IgD-negative memory B cell (primary cell): ENCODE measurements around the gene HNRNPLL. TPM values are rescaled to one million over a fixed set of nuclear protein-coding genes. Genes with fewer than 3 reads are reported as not detected.
"Not testable (repeated sequence)": the region's sequence is repeated elsewhere in the genome, so short reads cannot be mapped to it uniquely, and the experiment has no call there.

Experiments
- H3K27ac Mint-ChIP-seq, 3 donors: one replicate each; pipeline ENCODE4 v1.8.0; 2020 to 2022; ENCODE audit warnings: mild to moderate bottlenecking in 3 of 3, mixed read lengths in 3 of 3, moderate library complexity in 1 of 3
- H3K27me3 Mint-ChIP-seq: one replicate; pipeline ENCODE4 v1.8.0; 2021; ENCODE audit warnings: mixed read lengths
- H3K36me3 Mint-ChIP-seq: one replicate; pipeline ENCODE4 v1.8.0; 2020; ENCODE audit warnings: mild to moderate bottlenecking, mixed read lengths
- H3K4me1 Mint-ChIP-seq, 3 donors: one replicate each; pipeline ENCODE4 v1.8.0; 2020 to 2022; ENCODE audit warnings: mixed read lengths in 3 of 3, mild to moderate bottlenecking in 1 of 3
- H3K4me3 Mint-ChIP-seq, 4 donors: one replicate each; pipeline ENCODE4 v1.8.0; 2020 to 2022; ENCODE audit warnings: mild to moderate bottlenecking in 4 of 4, mixed read lengths in 4 of 4, moderate library complexity in 3 of 4
- H3K9me3 Mint-ChIP-seq, 3 donors: one replicate each; pipeline ENCODE4 v1.8.0; 2020 to 2021; ENCODE audit warnings: mixed read lengths in 3 of 3, mild to moderate bottlenecking in 1 of 3
- polyA plus RNA-seq: library from polyadenylated mRNA; unstranded; fragments of 300-500 nt; fragmentation: Illumina TruSeq; gene quantifications from one replicate; pipeline ENCODE4 v1.2.3, GENCODE V29; 2021

Gene HNRNPLL
- polyA plus RNA-seq, result 3.1 TPM

- Mint-ChIP-seq H3K4me1 (peaks cover 9 to 27% (median 11%) of the 10 kb centered on the region in 3 donors), H3K27ac (peak within 1 kb of the TSS; percentile 80 to 95 (median 87)), H3K4me3 (peak within 1 kb of the TSS; percentile 86 to 99 (median 93)), H3K27me3 (peaks cover 36% of the 10 kb centered on the region), H3K9me3 (no peaks in the 10 kb centered on the region), H3K36me3 (no peaks in the 10 kb centered on the region)
These were observed at the start of gene HNRNPLL for GRCh38 chr2:38602732-38603401. TSS of gene HNRNPLL (minus strand) at chr2:38602928. CDS start at chr2:38602626, 302 bp downstream.

- H3K27ac Mint-ChIP-seq, result peak overlapping the region in 1 of 3 donors; percentile 63
- H3K4me3 Mint-ChIP-seq, result no peak overlapping the region
- H3K27me3 Mint-ChIP-seq, result peaks cover 6% of the 10 kb centered on the region
- peaks cover 5 to 14% (median 11%) of the 10 kb centered on the region in 3 donors for H3K4me1 Mint-ChIP-seq
- peaks cover 8% of the 10 kb centered on the region for H3K36me3 Mint-ChIP-seq
- H3K9me3 Mint-ChIP-seq, result peaks cover 0 to 6% (median 0%) of the 10 kb centered on the region in 3 donors
These were observed 48.0 kb upstream of the HNRNPLL start for GRCh38 chr2:38650717-38651116.

DNA sequence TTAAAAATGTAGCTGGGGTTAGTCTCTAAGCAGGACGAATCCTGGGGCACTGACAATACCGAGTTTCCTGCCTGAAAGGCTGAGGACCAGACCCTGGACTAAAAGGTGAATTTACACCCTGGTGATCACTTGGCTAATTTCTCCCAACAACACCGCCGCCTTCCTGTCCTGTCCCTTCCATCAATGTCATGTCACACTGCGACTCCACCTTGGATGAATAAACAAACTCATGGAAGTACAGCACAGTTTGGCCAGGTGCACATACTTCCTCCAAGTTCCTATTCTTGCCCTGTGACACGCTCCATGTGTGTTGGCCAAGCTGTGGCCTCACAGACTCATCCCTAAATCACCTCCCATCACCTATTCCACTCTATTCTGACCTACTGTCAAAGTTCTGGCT lies 47.3 kb upstream of the HNRNPLL start:
- Mint-ChIP-seq H3K4me3 (no peak overlapping the region), H3K27ac (no peak overlapping the region)

GRCh38 chr2:38649176-38649728 lies 46.5 kb upstream of the HNRNPLL start:
- H3K4me1 Mint-ChIP-seq, result peaks cover 5 to 14% (median 11%) of the 10 kb centered on the region in 3 donors
- H3K27me3 Mint-ChIP-seq, result peaks cover 4% of the 10 kb centered on the region
- peaks cover 8% of the 10 kb centered on the region for H3K36me3 Mint-ChIP-seq
- peaks cover 0 to 6% (median 0%) of the 10 kb centered on the region in 3 donors for H3K9me3 Mint-ChIP-seq
- no peak overlapping the region for H3K4me3 Mint-ChIP-seq
- no peak overlapping the region for H3K27ac Mint-ChIP-seq

More for the DNA sequence above, 47.3 kb upstream of the HNRNPLL start:
- peaks cover 5 to 14% (median 11%) of the 10 kb centered on the region in 3 donors for H3K4me1 Mint-ChIP-seq
- H3K9me3 Mint-ChIP-seq, result peaks cover 0 to 6% (median 0%) of the 10 kb centered on the region in 3 donors
- peaks cover 8% of the 10 kb centered on the region for H3K36me3 Mint-ChIP-seq
- peaks cover 4% of the 10 kb centered on the region for H3K27me3 Mint-ChIP-seq

DNA sequence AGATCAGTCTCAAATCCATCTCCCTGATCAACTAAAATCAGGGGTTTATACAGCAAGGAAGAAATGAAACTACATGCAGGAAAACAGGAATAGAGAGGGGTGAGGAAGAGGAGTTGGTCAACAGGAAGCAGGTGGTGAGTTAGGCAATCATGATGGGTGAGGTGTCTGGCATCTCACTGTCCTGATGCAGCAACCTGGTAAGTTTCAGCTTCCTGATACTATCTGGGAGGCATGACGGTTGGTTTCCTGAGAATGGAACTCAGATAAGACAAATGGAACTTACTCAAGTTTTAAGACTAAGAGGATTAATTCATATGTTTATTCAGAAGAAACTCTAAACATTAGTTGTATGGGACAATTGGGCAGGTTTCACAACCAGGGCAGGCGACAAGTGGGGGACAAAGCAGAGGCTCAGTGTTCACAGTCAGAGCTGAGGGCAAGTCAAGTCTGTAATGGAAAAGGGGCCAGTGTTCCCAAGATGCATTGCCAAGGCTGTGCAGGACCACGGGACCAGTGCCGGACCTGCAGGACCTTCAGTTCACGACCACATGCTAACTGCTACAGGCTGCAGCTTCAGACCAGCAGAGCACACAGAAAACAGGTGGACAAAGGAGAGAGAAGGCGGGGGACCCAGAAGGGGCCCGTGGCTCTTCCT lies 45.5 kb upstream of the HNRNPLL start:
- Mint-ChIP-seq H3K36me3 (peaks cover 8% of the 10 kb centered on the region), H3K4me1 (peaks cover 5 to 16% (median 13%) of the 10 kb centered on the region in 3 donors), H3K4me3 (peak overlapping the region in 2 of 4 donors; percentile 22 to 32), H3K9me3 (peaks cover 0 to 6% (median 0%) of the 10 kb centered on the region in 3 donors), H3K27ac (no peak overlapping the region), H3K27me3 (peaks cover 4% of the 10 kb centered on the region)

GRCh38 chr2:38643683-38644511 lies 41.2 kb upstream of the HNRNPLL start:
- not testable (repeated sequence) for H3K4me3 Mint-ChIP-seq, H3K9me3 Mint-ChIP-seq, H3K27me3 Mint-ChIP-seq, H3K36me3 Mint-ChIP-seq
- Mint-ChIP-seq H3K27ac (peak overlapping the region in 1 of 3 donors; percentile 87), H3K4me1 (peaks cover 0 to 11% (median 9%) of the 10 kb centered on the region in 3 donors)

DNA sequence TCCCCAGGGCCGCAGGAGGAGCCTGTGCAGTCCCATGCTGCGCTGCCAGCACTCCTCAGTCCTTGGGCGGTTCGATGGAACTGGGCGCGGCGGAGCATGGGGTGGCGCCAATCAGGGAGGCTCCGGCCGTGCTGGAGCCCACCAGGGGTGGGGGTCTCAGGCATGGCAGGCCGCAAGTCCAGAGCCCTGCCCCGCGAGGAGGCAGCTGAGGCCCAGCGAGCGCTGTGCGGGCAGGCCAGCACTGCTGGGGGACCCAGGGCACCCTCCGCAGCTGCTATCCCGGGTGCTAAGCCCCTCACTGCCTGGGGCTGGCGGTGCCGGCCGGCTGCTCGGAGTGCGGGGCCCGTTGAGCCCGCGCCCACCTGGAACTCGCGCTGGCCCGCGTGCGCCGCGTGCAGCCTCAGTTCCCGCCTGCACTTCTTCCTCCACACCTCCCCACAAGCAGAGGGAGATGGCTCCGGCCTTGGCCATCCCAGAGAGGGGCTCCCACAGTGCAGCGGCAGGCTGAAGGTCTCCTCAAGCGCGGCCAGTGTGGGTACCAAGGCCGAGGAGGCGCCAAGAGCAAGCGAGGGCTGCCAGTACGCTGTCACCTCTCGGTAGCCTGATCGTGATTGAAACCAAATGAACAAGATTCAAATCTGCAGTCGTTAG lies 40.4 kb upstream of the HNRNPLL start:
- peaks cover 0 to 4% (median 0%) of the 10 kb centered on the region in 3 donors for H3K9me3 Mint-ChIP-seq
- peaks cover 4% of the 10 kb centered on the region for H3K27me3 Mint-ChIP-seq
- peaks cover 5% of the 10 kb centered on the region for H3K36me3 Mint-ChIP-seq
- peaks cover 0 to 7% (median 7%) of the 10 kb centered on the region in 3 donors for H3K4me1 Mint-ChIP-seq
- H3K27ac Mint-ChIP-seq, result peak overlapping the region in 1 of 3 donors; percentile 87
- no peak overlapping the region for H3K4me3 Mint-ChIP-seq

- not testable (repeated sequence) for H3K9me3 Mint-ChIP-seq, H3K27ac Mint-ChIP-seq, H3K36me3 Mint-ChIP-seq, H3K4me1 Mint-ChIP-seq, H3K27me3 Mint-ChIP-seq
- peak overlapping the region in 1 of 4 donors; percentile 63 for H3K4me3 Mint-ChIP-seq
These were observed 39.8 kb upstream of the HNRNPLL start for GRCh38 chr2:38642373-38643017.

DNA sequence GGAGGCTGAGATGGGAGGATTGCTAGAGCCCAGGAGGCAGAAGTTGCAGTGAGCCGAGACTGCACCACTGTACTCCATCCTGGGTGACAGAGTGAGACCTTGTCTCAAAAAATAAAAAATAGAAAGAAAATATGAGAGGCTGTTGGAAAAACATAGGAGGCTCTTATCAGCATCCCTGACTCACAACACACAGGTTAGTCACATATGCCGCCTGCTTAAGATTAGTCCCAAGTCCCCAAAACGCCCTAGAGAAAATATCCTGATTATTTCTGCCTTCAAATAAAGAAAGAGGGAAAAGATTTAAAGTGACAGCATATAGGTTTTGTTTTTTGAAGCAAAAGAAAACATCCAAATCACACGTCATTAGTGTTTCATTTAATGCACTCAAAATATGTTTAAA lies 33.3 kb upstream of the HNRNPLL start:
- no peaks in the 10 kb centered on the region for H3K36me3 Mint-ChIP-seq
- peaks cover 3% of the 10 kb centered on the region for H3K27me3 Mint-ChIP-seq
- no peak overlapping the region for H3K27ac Mint-ChIP-seq
- H3K4me3 Mint-ChIP-seq, result no peak overlapping the region
- peaks cover 0 to 2% (median 0%) of the 10 kb centered on the region in 3 donors for H3K9me3 Mint-ChIP-seq
- H3K4me1 Mint-ChIP-seq, result no peaks in the 10 kb centered on the region

DNA sequence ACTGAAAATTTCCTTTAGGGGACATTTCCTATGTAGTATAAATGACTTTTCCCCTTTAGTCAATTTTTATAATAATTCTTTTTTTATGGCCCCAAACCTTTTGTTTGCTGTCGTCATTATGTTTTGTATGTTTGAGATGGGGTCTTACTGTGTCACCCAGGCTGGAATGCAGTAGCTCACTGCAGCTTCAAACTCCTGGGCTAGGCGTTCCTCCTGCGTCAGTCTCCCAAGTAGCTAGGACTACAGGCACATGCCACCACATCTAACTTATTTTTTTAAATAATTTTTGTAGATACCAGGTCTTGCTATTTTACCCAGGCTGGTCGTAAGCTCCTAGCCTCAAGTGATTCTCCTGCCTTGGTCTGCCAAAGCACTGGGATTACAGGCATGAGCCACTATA lies 32.4 kb upstream of the HNRNPLL start:
- Mint-ChIP-seq H3K27me3 (peaks cover 5% of the 10 kb centered on the region), H3K36me3 (no peaks in the 10 kb centered on the region), H3K4me3 (no peak overlapping the region), H3K4me1 (peaks cover 0 to 3% (median 0%) of the 10 kb centered on the region in 3 donors), H3K27ac (no peak overlapping the region), H3K9me3 (peaks cover 0 to 5% (median 3%) of the 10 kb centered on the region in 3 donors)

GRCh38 chr2:38634684-38635083 lies 32.0 kb upstream of the HNRNPLL start:
- H3K27me3 Mint-ChIP-seq, result peaks cover 7% of the 10 kb centered on the region
- H3K36me3 Mint-ChIP-seq, result no peaks in the 10 kb centered on the region
- H3K4me3 Mint-ChIP-seq, result no peak overlapping the region
- no peak overlapping the region for H3K27ac Mint-ChIP-seq
- peaks cover 0 to 3% (median 0%) of the 10 kb centered on the region in 3 donors for H3K4me1 Mint-ChIP-seq
- H3K9me3 Mint-ChIP-seq, result peaks cover 3 to 8% (median 5%) of the 10 kb centered on the region in 3 donors

GRCh38 chr2:38633895-38634294 lies 31.2 kb upstream of the HNRNPLL start:
- H3K4me1 Mint-ChIP-seq, result peaks cover 0 to 3% (median 0%) of the 10 kb centered on the region in 3 donors
- peaks cover 4 to 8% (median 5%) of the 10 kb centered on the region in 3 donors for H3K9me3 Mint-ChIP-seq
- no peak overlapping the region for H3K4me3 Mint-ChIP-seq
- no peak overlapping the region for H3K27ac Mint-ChIP-seq
- H3K27me3 Mint-ChIP-seq, result peaks cover 8% of the 10 kb centered on the region
- H3K36me3 Mint-ChIP-seq, result no peaks in the 10 kb centered on the region

- no peaks in the 10 kb centered on the region for H3K36me3 Mint-ChIP-seq
- H3K9me3 Mint-ChIP-seq, result peaks cover 4 to 8% (median 5%) of the 10 kb centered on the region in 3 donors
- H3K27me3 Mint-ChIP-seq, result peaks cover 9% of the 10 kb centered on the region
- no peak overlapping the region for H3K4me3 Mint-ChIP-seq
- no peak overlapping the region for H3K27ac Mint-ChIP-seq
- H3K4me1 Mint-ChIP-seq, result peaks cover 0 to 3% (median 0%) of the 10 kb centered on the region in 3 donors
These were observed 30.3 kb upstream of the HNRNPLL start for GRCh38 chr2:38632980-38633379.

- Mint-ChIP-seq H3K27me3 (peaks cover 9% of the 10 kb centered on the region), H3K9me3 (peaks cover 4 to 8% (median 4%) of the 10 kb centered on the region in 3 donors), H3K4me3 (no peak overlapping the region), H3K36me3 (no peaks in the 10 kb centered on the region), H3K4me1 (peaks cover 0 to 3% (median 0%) of the 10 kb centered on the region in 3 donors), H3K27ac (no peak overlapping the region)
These were observed 29.2 kb upstream of the HNRNPLL start for GRCh38 chr2:38631976-38632375.
